Breast epithelium (tissue), 3 donors: ENCODE data around the gene PDS5B.

Experiments used
- POLR2A ChIP-seq: fragments of 450-650 bp; IDR thresholded peaks from one replicate; pipeline ENCODE4 v1.6.1; 2016; ENCODE audit warnings: antibody characterized with exemption, mild to moderate bottlenecking, moderate library complexity
- POLR2AphosphoS5 ChIP-seq, 3 donors: sonication (generic); formaldehyde crosslinking; IDR thresholded peaks; one replicate each; pipeline ENCODE4 v1.6.1; 2017; ENCODE audit warnings: antibody characterized with exemption in 3 of 3

- TF ChIP-seq POLR2A (no peak), POLR2AphosphoS5 (IDR thresholded peaks at IDR 0.05) (no peak)
These were observed 52.5 kb downstream of the PDS5B start for GRCh38 chr13:32638739-32639138.
